ENCODE data around the gene LYAR.

Gene LYAR

GRCh38 chr4:4284827-4285618 is 4.9 kb downstream of the LYAR start:
- no peaks in the 10 kb centered on the region for H4K20me1 ChIP-seq (ENCODE audit: insufficient read depth)
- H3K27me3 ChIP-seq (ENCODE audit: insufficient read depth, low read depth), result no peaks in the 10 kb centered on the region
- H3K27ac ChIP-seq, result no peak overlapping the region
- H3K36me3 ChIP-seq (ENCODE audit: insufficient read depth), result no peaks in the 10 kb centered on the region; the same call in 1 of the 2 replicates
- peaks cover 36% of the 10 kb centered on the region for H3K79me2 ChIP-seq (ENCODE audit: insufficient read depth, low read depth)
- H3K4me2 ChIP-seq, result no peak overlapping the region
- H3K9ac ChIP-seq, result no peak overlapping the region
- H2AFZ ChIP-seq (ENCODE audit: low read depth), result no peak overlapping the region
- peaks cover 5% of the 10 kb centered on the region for H3K4me1 ChIP-seq (ENCODE audit: low read depth, poor library complexity, severe bottlenecking)
- no peak overlapping the region for H3K4me3 ChIP-seq (IDR thresholded peaks at IDR 0.05; ENCODE audit: insufficient read depth, low read depth, low read length)
- TF ChIP-seq CTCF (conservative IDR thresholded peaks at IDR 0.05; ENCODE audit: low read depth, low read length), result no peak

DNA sequence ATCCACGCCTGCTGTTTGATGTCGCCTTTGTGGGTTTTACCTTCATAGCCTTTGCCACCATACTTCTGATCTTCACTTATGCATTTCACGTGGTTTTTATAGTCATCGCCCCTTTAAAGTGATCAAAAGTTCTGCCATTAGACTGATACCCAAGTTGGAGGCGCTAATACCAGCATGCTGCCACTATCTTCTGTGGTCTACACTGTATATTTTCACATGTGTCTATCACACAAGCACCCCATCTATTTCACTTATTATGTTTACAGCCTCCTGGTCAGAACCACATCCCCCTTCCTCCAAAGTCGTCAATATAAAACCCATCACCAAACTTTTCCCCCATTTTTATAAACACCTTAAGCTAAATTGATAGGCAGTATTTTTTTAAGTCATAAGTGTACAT is 8.2 kb downstream of the LYAR start:
- Histone ChIP-seq H4K20me1 (ENCODE audit: insufficient read depth) (no peaks in the 10 kb centered on the region), H3K27me3 (ENCODE audit: insufficient read depth, low read depth) (no peaks in the 10 kb centered on the region), H3K4me1 (ENCODE audit: low read depth, poor library complexity, severe bottlenecking) (no peaks in the 10 kb centered on the region), H3K27ac (no peak overlapping the region), H3K4me2 (no peak overlapping the region), H3K36me3 (ENCODE audit: insufficient read depth) (no peaks in the 10 kb centered on the region; the same call in 1 of the 2 replicates), H2AFZ (ENCODE audit: low read depth) (no peak overlapping the region), H3K9ac (no peak overlapping the region), H3K4me3 (IDR thresholded peaks at IDR 0.05; ENCODE audit: insufficient read depth, low read depth, low read length) (no peak overlapping the region), H3K79me2 (ENCODE audit: insufficient read depth, low read depth) (peaks cover 6% of the 10 kb centered on the region; the same call in 1 of the 2 replicates)
- TF ChIP-seq CTCF (conservative IDR thresholded peaks at IDR 0.05; ENCODE audit: low read depth, low read length), result no peak

GRCh38 chr4:4277531-4277930 is 12.4 kb downstream of the LYAR start:
- Histone ChIP-seq H3K4me2 (no peak overlapping the region), H3K36me3 (ENCODE audit: insufficient read depth) (no peaks in the 10 kb centered on the region), H3K4me1 (ENCODE audit: low read depth, poor library complexity, severe bottlenecking) (no peaks in the 10 kb centered on the region), H3K79me2 (ENCODE audit: insufficient read depth, low read depth) (no peaks in the 10 kb centered on the region), H3K27me3 (ENCODE audit: insufficient read depth, low read depth) (no peaks in the 10 kb centered on the region), H3K27ac (no peak overlapping the region), H3K9ac (no peak overlapping the region), H2AFZ (ENCODE audit: low read depth) (no peak overlapping the region), H4K20me1 (ENCODE audit: insufficient read depth) (no peaks in the 10 kb centered on the region), H3K4me3 (IDR thresholded peaks at IDR 0.05; ENCODE audit: insufficient read depth, low read depth, low read length) (no peak overlapping the region)
- no peak for TF ChIP-seq CTCF (conservative IDR thresholded peaks at IDR 0.05; ENCODE audit: low read depth, low read length)

DNA sequence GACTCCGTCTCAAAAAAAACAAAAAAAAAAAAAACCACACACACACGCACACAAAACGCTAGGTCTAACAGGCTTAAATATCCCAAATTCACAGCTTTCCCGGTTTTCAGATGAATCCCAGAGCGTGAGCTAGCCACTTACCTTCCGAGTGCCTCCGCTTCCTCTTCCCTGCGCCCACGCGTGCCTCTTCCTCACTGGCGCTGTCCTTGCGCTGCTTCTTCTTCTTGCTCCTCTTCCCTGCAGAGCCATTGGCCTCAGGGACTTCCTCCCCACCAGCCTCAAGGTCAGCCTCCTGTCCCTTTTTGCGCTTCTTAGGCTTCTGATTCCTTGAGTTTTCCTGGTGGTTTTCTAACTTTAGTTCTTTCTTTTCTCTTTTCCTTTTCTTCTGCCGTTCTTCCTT is 15.7 kb downstream of the LYAR start:
- Histone ChIP-seq H3K9ac (no peak overlapping the region), H4K20me1 (ENCODE audit: insufficient read depth) (no peaks in the 10 kb centered on the region), H3K4me3 (IDR thresholded peaks at IDR 0.05; ENCODE audit: insufficient read depth, low read depth, low read length) (no peak overlapping the region), H3K4me2 (no peak overlapping the region), H3K4me1 (ENCODE audit: low read depth, poor library complexity, severe bottlenecking) (no peaks in the 10 kb centered on the region), H3K27me3 (ENCODE audit: insufficient read depth, low read depth) (no peaks in the 10 kb centered on the region), H3K36me3 (ENCODE audit: insufficient read depth) (no peaks in the 10 kb centered on the region), H3K27ac (no peak overlapping the region), H3K79me2 (ENCODE audit: insufficient read depth, low read depth) (no peaks in the 10 kb centered on the region), H2AFZ (ENCODE audit: low read depth) (no peak overlapping the region)
- no peak for TF ChIP-seq CTCF (conservative IDR thresholded peaks at IDR 0.05; ENCODE audit: low read depth, low read length)
